Cardiac ventricle fibroblast (primary cell): ENCODE measurements around the gene ARID5B. TPM values are rescaled to one million over a fixed set of nuclear protein-coding genes. Genes with fewer than 3 reads are reported as not detected.

Experiments used
- total RNA-seq: library from RNA; depleted of rRNA; stranded (reverse); fragments of >200 nt; gene quantifications from 2 replicates; pipeline ENCODE4 v1.2.3, GENCODE V29; 2015

Gene ARID5B, protein sequence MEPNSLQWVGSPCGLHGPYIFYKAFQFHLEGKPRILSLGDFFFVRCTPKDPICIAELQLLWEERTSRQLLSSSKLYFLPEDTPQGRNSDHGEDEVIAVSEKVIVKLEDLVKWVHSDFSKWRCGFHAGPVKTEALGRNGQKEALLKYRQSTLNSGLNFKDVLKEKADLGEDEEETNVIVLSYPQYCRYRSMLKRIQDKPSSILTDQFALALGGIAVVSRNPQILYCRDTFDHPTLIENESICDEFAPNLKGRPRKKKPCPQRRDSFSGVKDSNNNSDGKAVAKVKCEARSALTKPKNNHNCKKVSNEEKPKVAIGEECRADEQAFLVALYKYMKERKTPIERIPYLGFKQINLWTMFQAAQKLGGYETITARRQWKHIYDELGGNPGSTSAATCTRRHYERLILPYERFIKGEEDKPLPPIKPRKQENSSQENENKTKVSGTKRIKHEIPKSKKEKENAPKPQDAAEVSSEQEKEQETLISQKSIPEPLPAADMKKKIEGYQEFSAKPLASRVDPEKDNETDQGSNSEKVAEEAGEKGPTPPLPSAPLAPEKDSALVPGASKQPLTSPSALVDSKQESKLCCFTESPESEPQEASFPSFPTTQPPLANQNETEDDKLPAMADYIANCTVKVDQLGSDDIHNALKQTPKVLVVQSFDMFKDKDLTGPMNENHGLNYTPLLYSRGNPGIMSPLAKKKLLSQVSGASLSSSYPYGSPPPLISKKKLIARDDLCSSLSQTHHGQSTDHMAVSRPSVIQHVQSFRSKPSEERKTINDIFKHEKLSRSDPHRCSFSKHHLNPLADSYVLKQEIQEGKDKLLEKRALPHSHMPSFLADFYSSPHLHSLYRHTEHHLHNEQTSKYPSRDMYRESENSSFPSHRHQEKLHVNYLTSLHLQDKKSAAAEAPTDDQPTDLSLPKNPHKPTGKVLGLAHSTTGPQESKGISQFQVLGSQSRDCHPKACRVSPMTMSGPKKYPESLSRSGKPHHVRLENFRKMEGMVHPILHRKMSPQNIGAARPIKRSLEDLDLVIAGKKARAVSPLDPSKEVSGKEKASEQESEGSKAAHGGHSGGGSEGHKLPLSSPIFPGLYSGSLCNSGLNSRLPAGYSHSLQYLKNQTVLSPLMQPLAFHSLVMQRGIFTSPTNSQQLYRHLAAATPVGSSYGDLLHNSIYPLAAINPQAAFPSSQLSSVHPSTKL
- total RNA-seq: 53.5 and 62.0 TPM in 2 replicates

DNA sequence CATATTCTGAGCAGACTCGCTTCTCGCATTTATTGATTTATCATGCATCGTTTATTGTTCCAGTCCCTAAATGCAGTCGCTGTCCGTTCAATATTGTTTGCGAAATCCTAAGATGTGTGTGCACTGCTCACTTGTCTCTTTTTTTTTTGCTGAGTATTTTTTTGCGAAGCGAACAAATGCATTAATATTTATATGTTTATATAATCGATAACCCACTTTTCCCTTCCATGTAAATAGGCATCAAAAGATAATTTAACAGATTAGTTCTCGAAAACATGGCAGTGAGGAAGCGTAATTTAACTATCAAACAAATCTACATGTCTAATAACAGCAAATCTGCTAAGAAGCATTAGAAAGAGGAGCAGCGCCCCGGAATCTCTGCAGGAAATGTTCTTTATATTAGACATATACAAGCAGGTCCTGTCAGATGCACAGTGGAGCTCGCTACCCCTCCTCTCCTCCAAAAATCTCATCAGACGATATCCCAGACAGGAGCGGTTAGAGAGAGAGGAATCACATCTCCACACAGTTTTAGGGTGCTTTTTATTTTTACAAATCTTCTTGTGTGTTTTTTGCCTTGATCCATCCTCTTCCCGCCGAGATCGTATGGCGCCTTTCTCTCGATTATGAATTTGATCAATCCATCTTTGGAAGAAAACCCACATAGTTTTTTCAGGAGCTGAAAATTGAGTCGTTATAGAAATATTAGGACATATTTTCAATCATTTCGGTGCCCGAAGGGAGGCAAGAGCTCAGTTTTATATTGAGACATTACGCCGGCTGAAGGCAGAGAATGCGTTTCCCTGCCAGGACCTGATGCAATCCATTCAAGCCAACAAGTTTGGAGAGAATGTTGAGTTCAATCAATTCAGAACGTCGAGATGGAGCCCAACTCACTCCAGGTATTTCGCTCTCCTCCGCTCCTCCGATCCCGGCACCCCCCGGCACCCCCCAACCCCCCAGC, at the start of gene ARID5B:
ARID5B (plus strand) TSS at position 871 of the 964 bp plus-strand sequence; CDS start at position 882, 11 bp downstream.

Other genes with a start within 250 kb of the ARID5B start
- gene CABCOCO1, start 238.8 kb upstream of the ARID5B start, total RNA-seq: not detected in 2 replicates